Measurements from ENCODE around the gene UNC13B.
A peak's percentile ranks its signal among the peaks of the same experiment; 100 is the strongest.
"Not testable (repeated sequence)": the region's sequence is repeated elsewhere in the genome, so short reads cannot be mapped to it uniquely, and the experiment has no call there.

UNC13B gene

GRCh38 chr9:35161713-35162604 lies at the start of gene UNC13B:
TSS of gene UNC13B (plus strand) at chr9:35162009. CDS start at chr9:35162284, 275 bp downstream.
- peak; percentile 73 for DNase-seq

- no peak for DNase-seq
Measured at GRCh38 chr9:35112257-35113020, 49.4 kb upstream of the UNC13B start.

- DNase-seq, result no peak
Measured at GRCh38 chr9:35114113-35114839, 47.5 kb upstream of the UNC13B start.

- DNase-seq, result no peak
Measured at GRCh38 chr9:35114840-35115628, 46.8 kb upstream of the UNC13B start.

GRCh38 chr9:35115680-35116538 lies 45.9 kb upstream of the UNC13B start, which contains the start of gene ATOSB:
TSS of gene ATOSB (minus strand) at chr9:35115862. CDS start at chr9:35108274, 7,588 bp downstream.
- peak; percentile 57 for DNase-seq

GRCh38 chr9:35116539-35116897 lies 45.3 kb upstream of the UNC13B start:
- no peak for DNase-seq

- no peak for DNase-seq
Measured at GRCh38 chr9:35116898-35117551, 44.8 kb upstream of the UNC13B start.

- no peak for DNase-seq
Measured at GRCh38 chr9:35134920-35135319, 26.9 kb upstream of the UNC13B start.

GRCh38 chr9:35135988-35136387 lies 25.8 kb upstream of the UNC13B start:
- no peak for DNase-seq

- DNase-seq, result no peak
Measured at GRCh38 chr9:35136866-35137265, 24.9 kb upstream of the UNC13B start.

- DNase-seq, result no peak
Measured at GRCh38 chr9:35140093-35140492, 21.7 kb upstream of the UNC13B start.

GRCh38 chr9:35142037-35142436 lies 19.8 kb upstream of the UNC13B start:
- no peak for DNase-seq

- DNase-seq, result not testable (repeated sequence)
Measured at GRCh38 chr9:35147941-35148563, 13.8 kb upstream of the UNC13B start.

- no peak for DNase-seq
Measured at GRCh38 chr9:35152926-35153325, 8.9 kb upstream of the UNC13B start.

GRCh38 chr9:35156781-35157180 lies 5.0 kb upstream of the UNC13B start:
- DNase-seq, result no peak

GRCh38 chr9:35157836-35158235 lies 4.0 kb upstream of the UNC13B start:
- DNase-seq, result not testable (repeated sequence)

- DNase-seq, result no peak
Measured at GRCh38 chr9:35158501-35159280, 3.1 kb upstream of the UNC13B start.

GRCh38 chr9:35162605-35163315 lies 951 bp downstream of the UNC13B start:
- DNase-seq, result no peak

- DNase-seq, result no peak
Measured at GRCh38 chr9:35163413-35163812, 1.6 kb downstream of the UNC13B start.
